HG02798 (cell line): ENCODE data around the gene RALGDS.
"Not testable (repeated sequence)": the region's sequence is repeated elsewhere in the genome, so short reads cannot be mapped to it uniquely, and the experiment has no call there.

ENCODE experiments used
- ATAC-seq: cut with Tn5 transposase; IDR thresholded peaks from one replicate; pipeline ENCODE4 v1.9.1; 2021; ENCODE audit warnings: mild to moderate bottlenecking; ENCODE audit not compliant: unreplicated experiment, poor library complexity

Gene RALGDS

GRCh38 chr9:133073086-133074014, 47.7 kb downstream of the RALGDS start:
- ATAC-seq, result no peak

DNA sequence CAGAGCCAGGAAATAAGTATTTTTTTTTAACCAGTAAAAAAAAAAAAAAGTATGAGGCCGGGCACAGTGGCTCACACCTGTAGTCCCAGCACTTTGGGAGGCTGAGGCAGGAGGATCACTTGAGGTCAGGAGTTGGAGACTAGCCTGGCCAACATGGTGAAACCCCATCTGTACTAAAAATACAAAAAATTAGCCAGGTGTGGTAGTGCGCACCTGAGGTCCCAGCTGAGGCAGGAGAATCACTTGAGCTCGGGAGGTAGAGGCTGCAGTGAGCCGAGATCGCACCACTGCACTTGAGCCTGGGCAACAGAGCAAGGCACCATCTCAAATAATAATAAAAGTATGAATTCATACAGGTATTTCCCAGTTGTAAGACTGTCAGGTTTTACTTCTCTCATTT, 48.8 kb downstream of the RALGDS start:
- not testable (repeated sequence) for ATAC-seq

DNA sequence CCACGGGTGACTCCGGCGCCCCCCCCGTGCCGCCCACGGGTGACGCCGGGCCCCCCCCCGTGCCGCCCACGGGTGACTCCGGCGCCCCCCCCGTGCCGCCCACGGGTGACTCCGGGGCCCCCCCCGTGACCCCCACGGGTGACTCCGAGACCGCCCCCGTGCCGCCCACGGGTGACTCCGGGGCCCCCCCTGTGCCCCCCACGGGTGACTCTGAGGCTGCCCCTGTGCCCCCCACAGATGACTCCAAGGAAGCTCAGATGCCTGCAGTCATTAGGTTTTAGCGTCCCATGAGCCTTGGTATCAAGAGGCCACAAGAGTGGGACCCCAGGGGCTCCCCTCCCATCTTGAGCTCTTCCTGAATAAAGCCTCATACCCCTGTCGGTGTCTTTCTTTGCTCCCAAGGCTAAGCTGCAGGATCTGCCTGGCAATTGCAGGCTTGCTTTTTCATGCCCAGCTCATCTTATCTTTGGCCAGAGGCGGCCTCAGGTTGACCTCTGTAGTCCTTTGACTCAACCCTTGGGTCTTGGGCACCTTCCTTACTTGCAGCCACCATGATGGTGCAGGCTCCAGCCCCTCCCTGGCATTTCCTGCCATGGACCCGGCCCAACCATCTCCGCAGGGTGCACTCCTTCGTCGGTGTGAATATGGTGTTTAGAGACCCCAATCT, 49.4 kb downstream of the RALGDS start:
- ATAC-seq, result no peak

- not testable (repeated sequence) for ATAC-seq
Measured at GRCh38 chr9:133070985-133071384, 50.1 kb downstream of the RALGDS start.

GRCh38 chr9:133070500-133070961, 50.5 kb downstream of the RALGDS start:
- ATAC-seq, result not testable (repeated sequence)

GRCh38 chr9:133068431-133068830, 52.6 kb downstream of the RALGDS start:
- not testable (repeated sequence) for ATAC-seq

GRCh38 chr9:133067813-133068212, 53.2 kb downstream of the RALGDS start:
- ATAC-seq, result no peak

DNA sequence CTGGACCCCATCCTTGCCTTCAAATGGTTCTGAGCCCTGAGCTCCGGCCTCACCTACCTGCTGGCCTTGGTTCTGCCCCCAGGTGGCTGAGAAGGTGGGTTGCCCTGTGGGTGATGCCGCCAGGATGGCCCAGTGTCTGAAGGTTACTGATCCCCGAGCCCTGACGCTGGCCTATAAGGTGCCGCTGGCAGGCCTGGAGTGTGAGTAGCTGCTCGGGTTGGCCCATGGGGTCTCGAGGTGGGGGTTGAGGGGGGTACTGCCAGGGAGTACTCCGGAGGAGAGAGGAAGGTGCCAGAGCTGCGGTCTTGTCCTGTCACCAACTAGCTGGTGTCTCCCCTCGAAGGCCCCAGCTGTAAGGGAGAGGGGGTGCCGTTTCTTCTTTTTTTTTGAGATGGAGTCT, 54.0 kb downstream of the RALGDS start:
- ATAC-seq, result no peak

GRCh38 chr9:133066181-133066983, 54.7 kb downstream of the RALGDS start:
- ATAC-seq, result no peak

GRCh38 chr9:133065070-133065388, 56.0 kb downstream of the RALGDS start:
- no peak for ATAC-seq

DNA sequence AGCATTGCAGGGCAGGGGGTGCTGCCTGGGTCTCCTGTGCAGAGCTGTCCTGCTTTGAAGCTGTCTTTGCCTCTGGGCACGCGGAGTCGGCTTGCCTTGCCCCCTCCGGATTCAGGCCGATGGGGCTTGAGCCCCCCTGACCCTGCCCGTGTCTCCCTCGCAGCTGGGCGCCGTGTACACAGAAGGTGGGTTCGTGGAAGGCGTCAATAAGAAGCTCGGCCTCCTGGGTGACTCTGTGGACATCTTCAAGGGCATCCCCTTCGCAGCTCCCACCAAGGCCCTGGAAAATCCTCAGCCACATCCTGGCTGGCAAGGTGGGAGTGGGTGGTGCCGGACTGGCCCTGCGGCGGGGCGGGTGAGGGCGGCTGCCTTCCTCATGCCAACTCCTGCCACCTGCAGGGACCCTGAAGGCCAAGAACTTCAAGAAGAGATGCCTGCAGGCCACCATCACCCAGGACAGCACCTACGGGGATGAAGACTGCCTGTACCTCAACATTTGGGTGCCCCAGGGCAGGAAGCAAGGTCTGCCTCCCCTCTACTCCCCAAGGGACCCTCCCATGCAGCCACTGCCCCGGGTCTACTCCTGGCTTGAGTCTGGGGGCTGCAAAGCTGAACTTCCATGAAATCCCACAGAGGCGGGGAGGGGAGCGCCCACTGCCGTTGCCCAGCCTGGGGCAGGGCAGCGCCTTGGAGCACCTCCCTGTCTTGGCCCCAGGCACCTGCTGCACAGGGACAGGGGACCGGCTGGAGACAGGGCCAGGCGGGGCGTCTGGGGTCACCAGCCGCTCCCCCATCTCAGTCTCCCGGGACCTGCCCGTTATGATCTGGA, 56.6 kb downstream of the RALGDS start:
- no peak for ATAC-seq

DNA sequence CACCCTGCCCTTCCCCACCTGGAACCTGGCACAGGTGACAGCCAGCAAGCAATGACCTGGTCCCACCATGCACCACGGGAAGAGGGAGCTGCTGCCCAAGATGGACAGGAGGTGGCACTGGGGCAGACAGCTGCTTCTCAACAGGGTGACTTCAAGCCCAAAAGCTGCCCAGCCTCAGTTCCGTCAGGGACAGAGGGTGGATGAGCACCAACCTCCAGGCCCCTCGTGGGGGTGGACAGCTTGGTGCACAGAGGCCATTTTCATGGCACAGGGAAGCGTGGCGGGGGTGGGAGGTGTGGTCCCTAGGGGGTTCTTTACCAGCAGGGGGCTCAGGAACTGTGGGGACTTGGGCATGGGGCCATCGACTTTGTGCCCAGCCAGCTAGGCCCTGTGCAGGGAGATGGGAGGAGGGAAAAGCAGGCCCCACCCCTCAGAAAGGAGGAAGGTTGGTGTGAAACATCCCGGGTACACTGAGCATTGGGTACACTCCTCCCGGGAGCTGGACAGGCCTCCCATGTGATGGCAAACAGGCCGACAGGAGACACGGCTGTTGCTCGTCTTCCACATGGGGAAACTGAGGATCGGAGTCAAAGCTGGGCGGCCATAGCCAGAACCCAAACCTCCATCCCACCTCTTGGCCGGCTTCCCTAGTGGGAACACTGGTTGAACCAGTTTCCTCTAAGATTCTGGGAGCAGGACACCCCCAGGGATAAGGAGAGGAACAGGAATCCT, 57.4 kb downstream of the RALGDS start:
- ATAC-seq, result no peak

DNA sequence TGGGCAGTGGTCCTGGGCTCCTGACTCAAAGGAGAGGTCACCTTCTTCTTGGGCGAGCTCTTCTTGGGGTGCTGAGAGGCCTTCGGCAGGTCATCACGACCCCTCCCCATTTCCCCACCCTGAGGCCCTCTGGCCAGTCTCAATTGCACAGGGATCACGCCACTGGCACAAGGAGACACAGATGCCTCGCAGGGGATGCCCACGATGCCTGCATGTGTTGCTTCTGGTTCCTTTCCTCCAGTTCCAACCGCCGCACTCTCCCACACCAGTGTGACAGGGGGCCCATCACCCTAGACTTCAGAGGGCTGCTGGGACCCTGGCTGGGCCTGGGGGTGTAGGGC, 57.9 kb downstream of the RALGDS start:
- no peak for ATAC-seq

GRCh38 chr9:133062569-133062968, 58.5 kb downstream of the RALGDS start:
- ATAC-seq, result not testable (repeated sequence)

DNA sequence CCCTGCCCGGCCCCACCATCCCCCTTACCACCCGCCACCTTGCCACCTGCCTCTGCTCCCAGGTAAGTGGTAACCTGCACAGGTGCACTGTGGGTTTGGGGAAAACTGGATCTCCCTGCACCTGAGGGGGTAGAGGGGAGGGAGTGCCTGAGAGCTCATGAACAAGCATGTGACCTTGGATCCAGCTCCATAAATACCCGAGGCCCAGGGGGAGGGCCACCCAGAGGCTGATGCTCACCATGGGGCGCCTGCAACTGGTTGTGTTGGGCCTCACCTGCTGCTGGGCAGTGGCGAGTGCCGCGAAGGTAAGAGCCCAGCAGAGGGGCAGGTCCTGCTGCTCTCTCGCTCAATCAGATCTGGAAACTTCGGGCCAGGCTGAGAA, 59.3 kb downstream of the RALGDS start, which contains the start of gene CEL:
CEL (plus strand) TSS at position 218 of the 382 bp plus-strand sequence; CDS start at position 240, 22 bp downstream.
- not testable (repeated sequence) for ATAC-seq

- ATAC-seq, result not testable (repeated sequence)
Measured at GRCh38 chr9:133061019-133061763, 59.8 kb downstream of the RALGDS start.

DNA sequence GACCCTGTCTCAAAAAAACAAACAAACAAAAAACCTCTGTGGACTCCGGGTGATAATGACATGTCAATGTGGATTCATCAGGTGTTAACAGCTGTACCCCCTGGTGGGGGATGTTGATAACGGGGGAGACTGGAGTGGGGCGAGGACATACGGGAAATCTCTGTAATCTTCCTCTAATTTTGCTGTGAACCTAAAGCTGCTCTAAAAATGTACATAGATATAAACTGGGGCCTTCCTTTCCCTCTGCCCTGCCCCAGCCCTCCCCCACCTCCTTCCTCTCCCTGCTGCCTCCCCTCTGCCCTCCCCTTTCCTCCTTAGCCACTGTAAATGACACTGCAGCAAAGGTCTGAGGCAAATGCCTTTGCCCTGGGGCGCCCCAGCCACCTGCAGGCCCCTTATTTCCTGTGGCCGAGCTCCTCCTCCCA, 60.6 kb downstream of the RALGDS start:
- ATAC-seq, result no peak

GRCh38 chr9:133059623-133060022, 61.4 kb downstream of the RALGDS start:
- no peak for ATAC-seq
